ENCODE results near the gene CAMK4. TPM values are rescaled to one million over a fixed set of nuclear protein-coding genes. Genes with fewer than 3 reads are reported as not detected.

CAMK4 gene
- total RNA-seq, 4 donors from 2014 or later: 0.19 to 1.1 (median 0.56) TPM

DNA sequence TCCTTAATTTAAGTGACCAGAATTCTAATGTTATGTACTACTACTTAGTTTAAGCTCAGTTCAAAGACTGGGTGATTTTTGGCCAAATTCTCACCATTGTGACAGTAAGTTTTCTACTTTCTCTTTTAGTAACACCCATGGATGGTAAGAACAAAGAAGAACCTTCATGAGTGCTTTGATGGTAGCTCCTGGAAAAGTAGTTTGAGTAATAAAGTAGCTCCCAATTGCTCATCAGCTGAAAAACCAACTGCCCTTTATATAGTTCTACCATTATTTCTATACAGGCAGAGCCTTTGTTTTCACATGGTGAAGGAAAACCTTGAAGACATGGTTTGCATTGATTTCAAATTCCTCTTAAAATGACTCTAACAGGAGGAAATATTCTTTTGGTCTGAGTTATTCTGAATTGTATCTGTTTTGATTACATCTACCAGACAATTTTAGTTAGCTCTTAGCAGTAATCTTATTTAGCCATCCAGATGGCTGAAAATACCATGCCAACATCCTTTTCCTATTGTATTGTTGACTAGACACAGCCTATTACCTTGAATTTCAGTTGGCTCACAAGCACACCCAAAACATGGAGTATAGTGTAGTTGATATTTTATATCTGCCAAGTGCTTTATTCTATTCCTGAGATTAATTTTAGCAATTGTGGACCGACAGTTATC lies 311.8 kb downstream of the CAMK4 start:
- TF ChIP-seq, protein P1, sequence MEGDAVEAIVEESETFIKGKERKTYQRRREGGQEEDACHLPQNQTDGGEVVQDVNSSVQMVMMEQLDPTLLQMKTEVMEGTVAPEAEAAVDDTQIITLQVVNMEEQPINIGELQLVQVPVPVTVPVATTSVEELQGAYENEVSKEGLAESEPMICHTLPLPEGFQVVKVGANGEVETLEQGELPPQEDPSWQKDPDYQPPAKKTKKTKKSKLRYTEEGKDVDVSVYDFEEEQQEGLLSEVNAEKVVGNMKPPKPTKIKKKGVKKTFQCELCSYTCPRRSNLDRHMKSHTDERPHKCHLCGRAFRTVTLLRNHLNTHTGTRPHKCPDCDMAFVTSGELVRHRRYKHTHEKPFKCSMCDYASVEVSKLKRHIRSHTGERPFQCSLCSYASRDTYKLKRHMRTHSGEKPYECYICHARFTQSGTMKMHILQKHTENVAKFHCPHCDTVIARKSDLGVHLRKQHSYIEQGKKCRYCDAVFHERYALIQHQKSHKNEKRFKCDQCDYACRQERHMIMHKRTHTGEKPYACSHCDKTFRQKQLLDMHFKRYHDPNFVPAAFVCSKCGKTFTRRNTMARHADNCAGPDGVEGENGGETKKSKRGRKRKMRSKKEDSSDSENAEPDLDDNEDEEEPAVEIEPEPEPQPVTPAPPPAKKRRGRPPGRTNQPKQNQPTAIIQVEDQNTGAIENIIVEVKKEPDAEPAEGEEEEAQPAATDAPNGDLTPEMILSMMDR (IDR thresholded peaks at IDR 0.05; ENCODE audit: low read depth): no peak

DNA sequence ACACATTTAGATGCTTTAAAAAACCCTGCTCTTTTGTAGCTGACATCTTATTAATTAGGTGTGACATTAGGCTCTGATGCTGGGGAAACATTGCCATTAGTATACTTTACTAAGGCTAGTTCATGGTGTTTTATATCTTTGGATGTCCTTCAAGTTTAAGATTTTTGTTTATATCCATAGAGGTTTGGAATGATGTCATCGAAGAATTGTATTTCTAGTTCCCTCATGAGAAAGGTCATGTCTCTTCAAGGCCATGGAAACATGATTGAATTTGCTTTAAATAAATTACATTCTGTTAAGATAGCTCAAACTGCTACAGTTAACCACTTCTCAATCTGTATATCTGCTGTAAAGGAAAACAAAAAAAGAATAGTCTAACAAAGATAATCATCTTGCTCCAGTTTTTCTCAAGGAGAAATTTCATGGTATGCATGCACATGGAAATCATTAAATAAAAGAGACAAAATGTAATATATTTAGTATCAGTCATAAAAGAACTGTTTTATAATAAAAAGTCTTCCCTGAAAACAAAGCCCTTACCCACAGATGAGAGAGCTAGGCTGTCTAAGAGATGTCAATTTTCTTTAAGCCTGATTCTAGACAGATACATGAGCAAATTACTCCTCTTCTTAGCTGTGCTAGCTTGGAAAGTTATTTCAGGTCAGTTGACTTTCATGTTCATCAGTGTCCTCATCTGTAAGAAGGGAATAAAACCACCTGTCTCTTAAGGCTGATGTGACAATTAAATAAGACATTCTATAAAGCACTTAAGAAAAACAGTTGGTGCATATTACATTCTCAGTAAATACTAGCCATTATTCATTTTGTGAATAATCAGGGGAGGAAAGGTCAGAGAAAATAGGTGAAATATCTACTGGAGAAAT lies 313.2 kb downstream of the CAMK4 start:
- TF ChIP-seq, protein P1 (IDR thresholded peaks at IDR 0.05; ENCODE audit: low read depth): no peak

Other genes starting within 250 kb of the CAMK4 start
- 1 to 10 TPM in 3 of 4 donors, under 1 TPM in 1; 0.75 to 1.8 (median 1.5) TPM for gene TSLP, start 152.7 kb upstream of the CAMK4 start, total RNA-seq
- 10 to 100 TPM; 17.1 to 53.8 (median 34.3) TPM for gene WDR36, start 132.0 kb upstream of the CAMK4 start, total RNA-seq